ENCODE measurements around the gene RASSF7. TPM values are rescaled to one million over a fixed set of nuclear protein-coding genes. Genes with fewer than 3 reads are reported as not detected.

The RASSF7 gene
- total and polyA plus RNA-seq, 9 donors, result 4.7 to 163 (median 9.4) TPM; not detected in 1

DNA sequence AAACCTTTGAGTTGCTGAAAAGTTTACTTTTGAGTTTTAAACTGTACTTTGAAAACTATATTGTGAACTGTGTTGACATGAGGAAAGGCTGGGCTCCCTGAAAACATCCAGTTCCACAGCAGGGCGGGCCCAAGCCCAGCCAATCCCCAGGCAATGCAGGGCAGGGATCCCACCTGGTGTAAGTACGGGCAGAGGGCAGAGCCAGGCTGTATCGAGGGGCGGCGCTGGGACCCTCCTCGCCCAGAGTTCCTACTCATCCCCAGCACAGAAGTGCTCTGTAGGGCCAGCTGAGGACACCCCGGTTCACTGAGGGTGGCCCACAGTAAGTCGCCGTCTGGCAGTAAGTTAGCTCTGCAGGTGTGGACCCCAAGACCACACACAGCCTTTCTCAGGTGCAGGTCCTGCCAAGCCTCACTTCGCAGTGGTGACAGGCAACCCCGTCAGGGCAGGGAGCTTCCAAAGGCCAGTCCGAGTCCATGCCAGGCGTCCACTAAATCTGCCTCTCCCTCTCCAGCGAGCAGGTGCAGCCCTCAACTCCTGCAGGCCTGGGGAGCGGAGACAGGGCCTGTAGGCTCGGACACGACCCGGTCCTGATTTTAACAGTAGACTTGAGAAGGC is 6.3 kb downstream of the RASSF7 start:
- Histone ChIP-seq H3K27ac (peak overlapping the region in 1 of 2 donors; percentile 84), H3K9me3 (no peaks in the 10 kb centered on the region), H3K36me3 (no peaks in the 10 kb centered on the region), H3K27me3 (no peaks in the 10 kb centered on the region), H3K4me1 (ENCODE audit: insufficient read depth) (peaks cover 2% of the 10 kb centered on the region), H3K4me3 (no peak overlapping the region)
- WGBS, 3 donors, result 89 to 92% (median 89%) methylated on average over 16 to 18 of the region's 18 CpGs
- intact Hi-C loops (cut with DNase I), result no loop called here
- DNase-seq, result peak in 3 of 5 donors; percentile 49 to 56 (median 54)
- TF ChIP-seq POLR2A (IDR thresholded peaks at IDR 0.05) (no peak), EP300 (IDR thresholded peaks at IDR 0.05) (no peak)
- TF ChIP-seq, protein P1, sequence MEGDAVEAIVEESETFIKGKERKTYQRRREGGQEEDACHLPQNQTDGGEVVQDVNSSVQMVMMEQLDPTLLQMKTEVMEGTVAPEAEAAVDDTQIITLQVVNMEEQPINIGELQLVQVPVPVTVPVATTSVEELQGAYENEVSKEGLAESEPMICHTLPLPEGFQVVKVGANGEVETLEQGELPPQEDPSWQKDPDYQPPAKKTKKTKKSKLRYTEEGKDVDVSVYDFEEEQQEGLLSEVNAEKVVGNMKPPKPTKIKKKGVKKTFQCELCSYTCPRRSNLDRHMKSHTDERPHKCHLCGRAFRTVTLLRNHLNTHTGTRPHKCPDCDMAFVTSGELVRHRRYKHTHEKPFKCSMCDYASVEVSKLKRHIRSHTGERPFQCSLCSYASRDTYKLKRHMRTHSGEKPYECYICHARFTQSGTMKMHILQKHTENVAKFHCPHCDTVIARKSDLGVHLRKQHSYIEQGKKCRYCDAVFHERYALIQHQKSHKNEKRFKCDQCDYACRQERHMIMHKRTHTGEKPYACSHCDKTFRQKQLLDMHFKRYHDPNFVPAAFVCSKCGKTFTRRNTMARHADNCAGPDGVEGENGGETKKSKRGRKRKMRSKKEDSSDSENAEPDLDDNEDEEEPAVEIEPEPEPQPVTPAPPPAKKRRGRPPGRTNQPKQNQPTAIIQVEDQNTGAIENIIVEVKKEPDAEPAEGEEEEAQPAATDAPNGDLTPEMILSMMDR (IDR thresholded peaks at IDR 0.05), result no peak

DNA sequence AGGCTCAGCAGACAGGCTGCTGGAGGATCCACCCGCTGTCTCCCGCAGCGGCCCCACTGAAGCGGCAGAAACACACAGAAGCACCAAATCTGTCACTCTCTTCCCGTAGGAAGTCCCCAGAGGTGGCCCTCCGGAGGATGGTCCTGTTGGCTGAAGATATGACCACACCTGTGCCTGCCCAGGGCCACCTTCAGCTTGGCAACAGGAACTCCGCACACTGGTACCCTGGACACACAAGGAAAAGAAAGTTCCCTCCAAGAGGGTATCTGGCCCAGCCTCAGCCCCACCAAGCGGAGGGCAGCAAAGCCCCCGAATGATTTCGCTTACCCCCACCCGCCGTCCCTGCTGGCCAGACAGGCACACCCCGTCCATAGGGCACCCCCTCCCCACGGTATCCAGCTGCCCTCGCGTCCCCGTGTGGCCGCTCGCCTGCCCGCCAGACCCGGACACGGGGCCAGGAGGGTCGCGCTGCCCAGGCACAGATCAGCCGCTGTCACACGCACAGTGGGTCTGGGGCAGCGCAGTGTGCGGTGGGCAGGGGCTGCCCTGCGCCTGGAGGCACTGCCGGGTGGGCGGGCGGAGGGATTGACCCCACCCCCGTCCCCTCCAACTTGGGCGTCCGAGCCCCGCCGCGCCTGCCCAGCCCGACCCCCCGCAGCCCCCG is 7.0 kb downstream of the RASSF7 start:
- Histone ChIP-seq H3K27ac (peak overlapping the region; percentile 56 to 84), H3K36me3 (no peaks in the 10 kb centered on the region), H3K4me1 (ENCODE audit: insufficient read depth) (peaks cover 2% of the 10 kb centered on the region), H3K9me3 (no peaks in the 10 kb centered on the region), H3K27me3 (no peaks in the 10 kb centered on the region), H3K4me3 (peak overlapping the region; percentile 57)
- intact Hi-C loops (cut with DNase I), result no loop called here
- no peak for TF ChIP-seq EP300 (IDR thresholded peaks at IDR 0.05)
- no peak for TF ChIP-seq POLR2A (IDR thresholded peaks at IDR 0.05)
- TF ChIP-seq, protein P1 (IDR thresholded peaks at IDR 0.05), result no peak
- DNase-seq, result no peak
- WGBS, 3 donors, result 19 to 35% (median 23%) methylated on average over 28 to 41 of the region's 41 CpGs

- Histone ChIP-seq H3K27ac (peak overlapping the region; percentile 56 to 84), H3K4me1 (ENCODE audit: insufficient read depth) (peaks cover 2% of the 10 kb centered on the region), H3K36me3 (no peaks in the 10 kb centered on the region), H3K4me3 (peak overlapping the region; percentile 57), H3K27me3 (no peaks in the 10 kb centered on the region), H3K9me3 (no peaks in the 10 kb centered on the region)
- TF ChIP-seq EP300 (IDR thresholded peaks at IDR 0.05), result no peak
- TF ChIP-seq, protein P1 (IDR thresholded peaks at IDR 0.05), result peak in 1 of 3 donors; percentile 24
- peak; percentile 39 for TF ChIP-seq POLR2A (IDR thresholded peaks at IDR 0.05)
- DNase-seq, result peak; percentile 92 to 96 (median 94)
- intact Hi-C loops (cut with DNase I), result no loop called here
- WGBS, 3 donors, result 0 to 3% (median 1%) methylated on average over 39 to 123 of the region's 123 CpGs
Observed at GRCh38 chr11:568306-569157, 7.8 kb downstream of the RASSF7 start.

DNA sequence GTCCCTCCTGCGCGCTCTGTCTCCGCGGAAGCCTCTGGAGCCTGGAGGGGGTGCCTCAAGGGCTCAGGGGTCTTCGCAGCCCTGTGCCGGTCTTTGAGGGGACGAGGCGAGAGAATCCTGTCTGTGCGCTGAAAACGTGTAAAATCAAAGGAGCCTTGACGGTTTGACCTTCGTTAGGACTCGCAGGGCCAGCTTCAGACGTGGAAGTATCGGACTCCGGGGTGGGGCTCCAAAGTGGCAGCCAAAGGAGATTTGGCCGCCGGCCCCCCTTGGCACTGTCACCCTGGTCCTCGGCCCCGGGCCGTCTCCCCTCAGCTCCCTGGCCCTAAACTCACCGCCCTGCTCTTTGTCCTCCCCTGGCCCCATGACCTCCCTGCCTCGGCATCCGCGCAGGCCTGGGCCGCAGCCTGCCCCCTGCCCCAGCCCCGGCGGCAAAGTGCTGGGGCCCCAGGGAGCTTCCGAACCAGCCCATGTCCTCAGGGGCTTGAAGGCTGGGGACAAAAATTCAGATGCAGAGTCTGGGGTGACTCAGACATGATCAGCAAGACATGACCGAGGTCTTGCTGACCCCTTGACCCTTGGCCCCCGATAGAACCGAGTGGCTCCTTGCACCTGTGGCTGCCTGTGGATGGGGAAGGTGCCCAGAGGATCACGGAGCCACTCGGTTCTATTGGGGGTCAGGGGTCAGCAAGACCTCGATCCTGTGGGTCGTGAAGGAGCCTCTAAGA is 8.6 kb downstream of the RASSF7 start:
- WGBS, 3 donors, result 32 to 40% (median 38%) methylated on average over 36 of the region's 36 CpGs
- DNase-seq, result peak in 3 of 5 donors; percentile 63 to 75 (median 65)
- H3K4me1 ChIP-seq (ENCODE audit: insufficient read depth), result peaks cover 5% of the 10 kb centered on the region
- H3K27me3 ChIP-seq, result no peaks in the 10 kb centered on the region
- intact Hi-C loops (cut with DNase I), result no loop called here
- H3K36me3 ChIP-seq, result no peaks in the 10 kb centered on the region
- H3K9me3 ChIP-seq, result no peaks in the 10 kb centered on the region
- peak overlapping the region; percentile 56 to 84 for H3K27ac ChIP-seq
- peak overlapping the region; percentile 57 for H3K4me3 ChIP-seq
- TF ChIP-seq POLR2A (IDR thresholded peaks at IDR 0.05) (no peak), EP300 (IDR thresholded peaks at IDR 0.05) (no peak)
- TF ChIP-seq, protein P1 (IDR thresholded peaks at IDR 0.05), result no peak
